ENCODE results near the gene RMP24.

DNA sequence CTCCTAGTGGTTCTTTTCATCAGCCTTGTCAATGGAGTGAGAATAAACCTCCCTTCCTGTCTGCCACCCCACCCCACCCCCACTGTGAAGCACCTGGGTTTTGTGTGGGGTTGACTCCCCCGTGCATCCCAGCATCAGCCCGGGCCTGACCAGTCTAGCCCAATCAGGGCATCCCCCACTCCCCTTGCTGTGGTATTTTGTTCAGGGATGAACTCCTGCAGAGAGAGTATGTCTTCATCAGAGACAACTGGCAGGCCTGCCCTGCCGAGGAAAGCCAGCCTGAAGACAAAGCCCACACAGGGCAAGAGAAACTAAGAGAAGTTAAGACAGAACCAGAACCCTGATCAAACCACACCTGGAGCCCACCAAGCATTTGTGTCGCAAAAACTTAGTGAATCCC, 36.7 kb upstream of the RMP24 start:
- TF ChIP-seq, protein P1, sequence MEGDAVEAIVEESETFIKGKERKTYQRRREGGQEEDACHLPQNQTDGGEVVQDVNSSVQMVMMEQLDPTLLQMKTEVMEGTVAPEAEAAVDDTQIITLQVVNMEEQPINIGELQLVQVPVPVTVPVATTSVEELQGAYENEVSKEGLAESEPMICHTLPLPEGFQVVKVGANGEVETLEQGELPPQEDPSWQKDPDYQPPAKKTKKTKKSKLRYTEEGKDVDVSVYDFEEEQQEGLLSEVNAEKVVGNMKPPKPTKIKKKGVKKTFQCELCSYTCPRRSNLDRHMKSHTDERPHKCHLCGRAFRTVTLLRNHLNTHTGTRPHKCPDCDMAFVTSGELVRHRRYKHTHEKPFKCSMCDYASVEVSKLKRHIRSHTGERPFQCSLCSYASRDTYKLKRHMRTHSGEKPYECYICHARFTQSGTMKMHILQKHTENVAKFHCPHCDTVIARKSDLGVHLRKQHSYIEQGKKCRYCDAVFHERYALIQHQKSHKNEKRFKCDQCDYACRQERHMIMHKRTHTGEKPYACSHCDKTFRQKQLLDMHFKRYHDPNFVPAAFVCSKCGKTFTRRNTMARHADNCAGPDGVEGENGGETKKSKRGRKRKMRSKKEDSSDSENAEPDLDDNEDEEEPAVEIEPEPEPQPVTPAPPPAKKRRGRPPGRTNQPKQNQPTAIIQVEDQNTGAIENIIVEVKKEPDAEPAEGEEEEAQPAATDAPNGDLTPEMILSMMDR (IDR thresholded peaks at IDR 0.05): no peak
- TF ChIP-seq POLR2A (IDR thresholded peaks at IDR 0.05): no peak
